PC-3 (cell line): ENCODE measurements around the gene TARS2. TPM values are rescaled to one million over a fixed set of nuclear protein-coding genes. Genes with fewer than 3 reads are reported as not detected.

Source experiments
- ATAC-seq: fragments of 200-7000 bp; cut with Tn5 transposase; 2 replicates; pipeline ENCODE4 v1.9.1; 2020; ENCODE audit warnings: mild to moderate bottlenecking, moderate library complexity
- BruUV-seq: library from RNA; stranded (reverse); fragments of 400-500 nt; replicated peaks from 2 replicates; lab custom pipeline; 2021; lab: Mats Ljungman, UMichigan
- CTCF ChIA-PET: fragments of 300-600 bp; sonication (Branson Sonifier 250); formaldehyde crosslinking; loops from one replicate; lab custom pipeline; 2022; ENCODE audit warnings: antibody characterized with exemption; lab: Charles Lee
- POLR2A ChIA-PET: fragments of 300-600 bp; sonication (Branson Sonifier 250); formaldehyde crosslinking; loops from one replicate; lab custom pipeline; 2022; ENCODE audit warnings: antibody characterized with exemption; ENCODE audit not compliant: unreplicated experiment; lab: Charles Lee
- DNase-seq: peaks from one replicate; pipeline ENCODE4 v3.0.0-alpha.2; 2015
- H2AFZ ChIP-seq: fragments of 300-600 bp; sonication (generic); 2 replicates; pipeline ENCODE4 v1.6.0; 2016; ENCODE audit warnings: antibody characterized with exemption, low read length
- H3F3A ChIP-seq: fragments of 300-600 bp; sonication (generic); one replicate; pipeline ENCODE4 v1.6.0; 2017; ENCODE audit warnings: antibody characterized with exemption, low read length, control low read depth, mild to moderate bottlenecking; ENCODE audit not compliant: unreplicated experiment
- H3K27ac ChIP-seq: fragments of 300-600 bp; sonication (generic); 2 replicates; pipeline ENCODE4 v1.5.1; 2016; ENCODE audit warnings: mild to moderate bottlenecking, low read length
- H3K27me3 ChIP-seq: fragments of 300-600 bp; sonication (generic); 2 replicates; pipeline ENCODE4 v1.6.1; 2016; ENCODE audit warnings: low read length, mixed read lengths
- H3K36me3 ChIP-seq: fragments of 300-600 bp; sonication (generic); 2 replicates; pipeline ENCODE4 v1.6.1; 2016; ENCODE audit warnings: low read depth, mixed run types, low read length, mixed read lengths
- H3K4me1 ChIP-seq: fragments of 300-600 bp; sonication (generic); 2 replicates; pipeline ENCODE4 v1.5.1; 2016; ENCODE audit warnings: low read length; ENCODE audit not compliant: insufficient read depth
- H3K4me2 ChIP-seq: fragments of 300-600 bp; sonication (generic); 2 replicates; pipeline ENCODE4 v1.6.0; 2016; ENCODE audit warnings: low read length
- H3K4me3 ChIP-seq: fragments of 300-600 bp; sonication (generic); 2 replicates; pipeline ENCODE4 v1.5.1; 2016; ENCODE audit warnings: mild to moderate bottlenecking, low read length, mixed read lengths
- H3K79me2 ChIP-seq: fragments of 300-600 bp; sonication (generic); 2 replicates; pipeline ENCODE4 v1.6.1; 2017; ENCODE audit warnings: low read length, mixed read lengths
- H3K9ac ChIP-seq: fragments of 300-600 bp; sonication (generic); 2 replicates; pipeline ENCODE4 v1.6.0; 2016; ENCODE audit warnings: mild to moderate bottlenecking, low read length
- H3K9me2 ChIP-seq: fragments of 300-600 bp; sonication (generic); replicated peaks from 2 replicates; pipeline ENCODE4 v1.6.1; 2016; ENCODE audit warnings: mixed run types, low read length, mixed read lengths
- H3K9me3 ChIP-seq: fragments of 300-600 bp; sonication (generic); 2 replicates; pipeline ENCODE4 v1.6.1; 2016; ENCODE audit warnings: low read length, mixed read lengths
- H4K20me1 ChIP-seq: fragments of 300-600 bp; sonication (generic); 2 replicates; pipeline ENCODE4 v1.6.1; 2016; ENCODE audit warnings: low read length, mixed read lengths
- CTCF ChIP-seq: fragments of 300-600 bp; sonication (generic); conservative IDR thresholded peaks from 2 replicates; pipeline ENCODE4 v1.5.1; 2017; ENCODE audit warnings: antibody characterized with exemption, low read depth, mild to moderate bottlenecking, low read length
- EZH2 ChIP-seq: fragments of 300-600 bp; sonication (generic); IDR thresholded peaks from one replicate; pipeline ENCODE4 v1.6.1; 2017; ENCODE audit warnings: antibody characterized with exemption, mild to moderate bottlenecking, low read length; ENCODE audit not compliant: unreplicated experiment
- EZH2phosphoT487 ChIP-seq: fragments of 300-600 bp; sonication (generic); IDR thresholded peaks from 2 replicates; pipeline ENCODE4 v1.6.1; 2018; ENCODE audit warnings: mild to moderate bottlenecking, antibody characterized with exemption, low read length, borderline replicate concordance
- intact Hi-C: fragments of 100-400 bp; cut with micrococcal nuclease; formaldehyde crosslinking; loops from 2 replicates; pipeline ENCODE4 v1.9.0; 2023
- total RNA-seq: library from RNA; depleted of rRNA; stranded (reverse); fragments of >200 nt; gene quantifications from 2 replicates; pipeline ENCODE4 v1.2.3, GENCODE V29; 2014

The TARS2 gene
- total RNA-seq, 1 experiment from 2014 or later, result 56.2 TPM

- ATAC-seq, result peak; percentile 7
- Histone ChIP-seq H3K79me2 (no peaks in the 10 kb centered on the region), H3K9ac (peak overlapping the region; percentile 65), H3K9me3 (no peaks in the 10 kb centered on the region), H4K20me1 (no peaks in the 10 kb centered on the region), H3K4me1 (peaks cover 11% of the 10 kb centered on the region), H3F3A (no peaks in the 10 kb centered on the region), H2AFZ (peak overlapping the region; percentile 92), H3K4me2 (peak overlapping the region; percentile 81), H3K9me2 (no peaks in the 10 kb centered on the region), H3K4me3 (peak overlapping the region; percentile 71), H3K27me3 (no peaks in the 10 kb centered on the region), H3K36me3 (no peaks in the 10 kb centered on the region), H3K27ac (no peak overlapping the region)
- peak; percentile 24 for DNase-seq
- ChIA-PET POLR2A (interaction anchor here (0.5 to 1.1 kb wide), 4 partner anchors 19 to 308 kb away, joined by 3 to 10 read pairs (median 8); partner anchors contain the start of gene RPRD2), CTCF (interaction anchor here (0.6 to 0.7 kb wide), 4 partner anchors 162 to 465 kb away, joined by 3 to 16 read pairs (median 4); no protein-coding TSS in a partner anchor)
- BruUV-seq, result TSS peak; percentile 59
- TF ChIP-seq EZH2 (no peak), EZH2phosphoT487 (no peak), CTCF (no peak)
- intact Hi-C loops, result no loop called here
Observed at GRCh38 chr1:150516050-150516591, 28.9 kb downstream of the TARS2 start.

GRCh38 chr1:150516616-150517015, 29.4 kb downstream of the TARS2 start:
- Histone ChIP-seq H3K27me3 (no peaks in the 10 kb centered on the region), H3K9me3 (no peaks in the 10 kb centered on the region), H4K20me1 (no peaks in the 10 kb centered on the region), H3K9ac (no peak overlapping the region; the same call in 1 of the 2 replicates), H3K27ac (no peak overlapping the region), H3K4me3 (peak overlapping the region; percentile 71), H3K79me2 (no peaks in the 10 kb centered on the region), H3F3A (no peaks in the 10 kb centered on the region), H3K9me2 (no peaks in the 10 kb centered on the region), H3K4me2 (peak overlapping the region; percentile 81), H2AFZ (peak overlapping the region; percentile 92), H3K4me1 (peaks cover 11% of the 10 kb centered on the region), H3K36me3 (no peaks in the 10 kb centered on the region)
- TF ChIP-seq EZH2 (no peak), CTCF (no peak), EZH2phosphoT487 (no peak)
- BruUV-seq, result no TSS peak
- no peak for ATAC-seq
- intact Hi-C loops, result no loop called here
- DNase-seq, result no peak
- POLR2A ChIA-PET, result interaction anchor here (0.7 to 1.1 kb wide), 2 partner anchors 9 to 45 kb away, joined by 3 to 8 read pairs; partner anchors contain the start of gene ECM1
- CTCF ChIA-PET, result interaction anchor here (0.7 kb wide), 1 partner anchor 29 kb away, joined by 3 read pairs; the partner anchor contains the start of gene TARS2
